ENCODE data around the gene C1R. TPM values are rescaled to one million over a fixed set of nuclear protein-coding genes. Genes with fewer than 3 reads are reported as not detected.

C1R gene
- polyA plus RNA-seq, 1 experiment = 703 TPM

DNA sequence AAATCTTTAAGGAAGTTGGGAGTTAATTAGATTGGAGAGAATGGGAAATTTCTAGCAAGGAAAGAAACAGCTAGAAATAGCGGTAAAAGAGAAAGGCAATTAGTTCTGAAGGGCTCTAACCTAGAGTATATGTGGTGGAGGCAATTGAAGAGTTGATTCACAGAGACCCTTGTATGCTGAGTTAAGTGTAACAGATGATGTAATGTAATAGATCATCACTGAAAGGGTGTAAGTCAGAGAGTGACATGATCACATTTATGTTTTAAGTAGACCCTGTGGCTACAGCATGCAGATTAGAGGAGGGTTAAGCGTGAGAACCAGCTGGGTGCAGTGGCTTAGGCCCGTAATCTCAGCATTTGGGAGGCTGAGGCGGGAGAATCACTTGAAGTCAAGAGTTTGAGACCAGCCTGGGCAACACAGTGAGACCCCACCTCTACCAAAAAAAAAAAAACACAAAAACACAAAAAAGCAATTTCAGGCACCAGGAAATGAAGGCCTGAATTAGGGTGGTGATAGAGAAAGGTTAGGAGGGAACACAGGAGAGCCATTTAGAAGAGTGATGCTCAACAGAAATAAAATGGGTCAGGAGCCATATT, 33.5 kb upstream of the C1R start:
- Histone ChIP-seq H3K27me3 (ENCODE audit: control insufficient read depth, insufficient read depth, low read length) (no peaks in the 10 kb centered on the region), H3K36me3 (ENCODE audit: control insufficient read depth, insufficient read depth, low read length) (no peaks in the 10 kb centered on the region; the same call in 1 of the 2 replicates), H3K4me3 (ENCODE audit: low read depth, low read length) (no peak overlapping the region)
- POLR2A ChIA-PET = interaction anchor here (0.9 kb wide), 1 partner anchor 20 kb away, joined by 3 read pairs; no protein-coding TSS in a partner anchor
- CTCF ChIA-PET = interaction anchor here (1.0 to 2.3 kb wide), 5 partner anchors 10 to 187 kb away, joined by 3 to 8 read pairs (median 3); no protein-coding TSS in a partner anchor
- TF ChIP-seq CTCF (IDR thresholded peaks at IDR 0.05; ENCODE audit: insufficient read depth, low read depth, low read length) = no peak
- no peak for DNase-seq (ENCODE audit: low read depth)

GRCh38 chr12:7123806-7124522, 31.7 kb upstream of the C1R start:
- no peaks in the 10 kb centered on the region for H3K27me3 ChIP-seq (ENCODE audit: control insufficient read depth, insufficient read depth, low read length)
- no peaks in the 10 kb centered on the region; the same call in 1 of the 2 replicates for H3K36me3 ChIP-seq (ENCODE audit: control insufficient read depth, insufficient read depth, low read length)
- POLR2A ChIA-PET = no interaction called here
- CTCF ChIA-PET = interaction anchor here (1.7 to 2.0 kb wide), 2 partner anchors 10 to 11 kb away, joined by 5 to 12 read pairs; no protein-coding TSS in a partner anchor
- no peak for TF ChIP-seq CTCF (IDR thresholded peaks at IDR 0.05; ENCODE audit: insufficient read depth, low read depth, low read length)
- no peak for DNase-seq (ENCODE audit: low read depth)
- no peak overlapping the region for H3K4me3 ChIP-seq (ENCODE audit: low read depth, low read length)

GRCh38 chr12:7122811-7123769, 30.8 kb upstream of the C1R start:
- Histone ChIP-seq H3K4me3 (ENCODE audit: low read depth, low read length) (no peak overlapping the region), H3K27me3 (ENCODE audit: control insufficient read depth, insufficient read depth, low read length) (no peaks in the 10 kb centered on the region), H3K36me3 (ENCODE audit: control insufficient read depth, insufficient read depth, low read length) (peaks cover 1% of the 10 kb centered on the region; the same call in 1 of the 2 replicates)
- ChIA-PET POLR2A (no interaction called here), CTCF (interaction anchor here (0.6 to 5.3 kb wide), 3 partner anchors 10 to 224 kb away, joined by 3 to 29 read pairs (median 12); partner anchors contain the start of gene C1RL)
- DNase-seq (ENCODE audit: low read depth) = no peak
- TF ChIP-seq CTCF (IDR thresholded peaks at IDR 0.05; ENCODE audit: insufficient read depth, low read depth, low read length) = no peak

DNA sequence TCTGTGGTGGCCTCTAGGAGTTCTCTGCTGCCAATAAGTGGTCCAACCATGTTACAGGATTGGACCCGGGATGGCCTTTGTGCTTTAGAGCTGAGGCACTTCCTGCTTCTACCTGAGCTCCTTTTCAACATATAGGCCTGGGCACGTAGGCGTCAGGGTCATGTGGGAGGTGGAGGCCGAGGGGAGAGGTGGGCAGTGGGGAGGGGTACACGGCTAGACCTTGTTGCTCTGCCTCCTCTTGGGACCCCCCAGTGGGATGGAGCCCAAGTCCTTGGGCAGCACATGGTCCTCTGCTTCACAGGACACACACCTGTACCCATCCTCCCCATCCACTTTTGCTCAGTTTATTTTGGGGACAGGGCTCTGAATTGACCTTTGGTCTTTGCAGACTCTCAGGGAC, 29.1 kb upstream of the C1R start:
- ChIA-PET POLR2A (no interaction called here), CTCF (interaction anchor here (0.6 to 5.3 kb wide), 2 partner anchors 12 to 957 kb away, joined by 3 to 29 read pairs; partner anchors contain the start of gene C1RL)
- Histone ChIP-seq H3K36me3 (ENCODE audit: control insufficient read depth, insufficient read depth, low read length) (peaks cover 6% of the 10 kb centered on the region), H3K4me3 (ENCODE audit: low read depth, low read length) (no peak overlapping the region), H3K27me3 (ENCODE audit: control insufficient read depth, insufficient read depth, low read length) (no peaks in the 10 kb centered on the region)
- TF ChIP-seq CTCF (IDR thresholded peaks at IDR 0.05; ENCODE audit: insufficient read depth, low read depth, low read length) = no peak
- no peak for DNase-seq (ENCODE audit: low read depth)

All from BJ (cell line).